Stimulated activated CD8-positive, alpha-beta memory T cell treated with anti-CD3 and anti-CD28 coated beads, Interleukin-7, amount 100 ng/mL, for 1 hour (primary cell): ENCODE data around the gene CACNA1C.
"Not testable (repeated sequence)": the region's sequence is repeated elsewhere in the genome, so short reads cannot be mapped to it uniquely, and the experiment has no call there.

Source experiments
- DNase-seq, 2 donors: peaks; one replicate each; pipeline ENCODE4 v3.0.0-alpha.2; 2020; ENCODE audit warnings: low read depth in 2 of 2

Gene CACNA1C

GRCh38 chr12:2485681-2486080 lies 432.9 kb downstream of the CACNA1C start:
- DNase-seq = no peak

- DNase-seq = no peak
These were observed 434.0 kb downstream of the CACNA1C start for GRCh38 chr12:2486796-2487195.

- DNase-seq = no peak
These were observed 434.5 kb downstream of the CACNA1C start for GRCh38 chr12:2487278-2487677.

- no peak for DNase-seq
These were observed 435.3 kb downstream of the CACNA1C start for GRCh38 chr12:2488131-2488530.

- no peak for DNase-seq
These were observed 435.8 kb downstream of the CACNA1C start for GRCh38 chr12:2488596-2488995.

GRCh38 chr12:2489275-2489674 lies 436.5 kb downstream of the CACNA1C start:
- DNase-seq = no peak

- no peak for DNase-seq
These were observed 438.0 kb downstream of the CACNA1C start for GRCh38 chr12:2490831-2491230.

- DNase-seq = not testable (repeated sequence)
These were observed 438.6 kb downstream of the CACNA1C start for GRCh38 chr12:2491349-2491748.

GRCh38 chr12:2492236-2492635 lies 439.4 kb downstream of the CACNA1C start:
- no peak for DNase-seq

GRCh38 chr12:2493086-2493485 lies 440.3 kb downstream of the CACNA1C start:
- no peak for DNase-seq

- DNase-seq = no peak
These were observed 441.9 kb downstream of the CACNA1C start for GRCh38 chr12:2494486-2495192.

GRCh38 chr12:2495417-2496112 lies 442.8 kb downstream of the CACNA1C start:
- DNase-seq = no peak

- DNase-seq = no peak
These were observed 446.2 kb downstream of the CACNA1C start for GRCh38 chr12:2498964-2499500.

GRCh38 chr12:2501464-2502191 lies 448.8 kb downstream of the CACNA1C start:
- DNase-seq = no peak

- DNase-seq = no peak
These were observed 450.2 kb downstream of the CACNA1C start for GRCh38 chr12:2503036-2503435.

GRCh38 chr12:2503762-2504161 lies 451.0 kb downstream of the CACNA1C start:
- no peak for DNase-seq

- DNase-seq = no peak
These were observed 451.8 kb downstream of the CACNA1C start for GRCh38 chr12:2504577-2504976.

GRCh38 chr12:2507814-2508213 lies 455.0 kb downstream of the CACNA1C start:
- DNase-seq = no peak

- no peak for DNase-seq
These were observed 456.4 kb downstream of the CACNA1C start for GRCh38 chr12:2509137-2509536.

- no peak for DNase-seq
These were observed 457.3 kb downstream of the CACNA1C start for GRCh38 chr12:2510045-2510444.

- DNase-seq = no peak
These were observed 460.6 kb downstream of the CACNA1C start for GRCh38 chr12:2513141-2514037.

GRCh38 chr12:2514038-2514340 lies 461.2 kb downstream of the CACNA1C start:
- no peak for DNase-seq
